CD4-positive, alpha-beta T cell treated with Interleukin-2 at 100 ng/mL for 4 hours (primary cell): Measurements from ENCODE around the gene GLI2.

Source experiments
- DNase-seq: peaks from one replicate; pipeline ENCODE4 v3.0.0-alpha.2; 2020; ENCODE audit warnings: low spot score

GLI2 gene

GRCh38 chr2:120738786-120739437, 3.2 kb downstream of the GLI2 start:
- DNase-seq, result no peak

- DNase-seq, result no peak
Measured at GRCh38 chr2:120739438-120740090, 3.9 kb downstream of the GLI2 start.

- DNase-seq, result no peak
Measured at GRCh38 chr2:120740375-120740764, 4.7 kb downstream of the GLI2 start.

- DNase-seq, result no peak
Measured at GRCh38 chr2:120740765-120741524, 5.3 kb downstream of the GLI2 start.

- DNase-seq, result no peak
Measured at GRCh38 chr2:120741571-120742561, 6.2 kb downstream of the GLI2 start.

GRCh38 chr2:120743657-120744056, 8.0 kb downstream of the GLI2 start:
- no peak for DNase-seq

- no peak for DNase-seq
Measured at GRCh38 chr2:120744817-120745216, 9.1 kb downstream of the GLI2 start.

- DNase-seq, result no peak
Measured at GRCh38 chr2:120745420-120746111, 9.9 kb downstream of the GLI2 start.

- no peak for DNase-seq
Measured at GRCh38 chr2:120746144-120746543, 10.5 kb downstream of the GLI2 start.

GRCh38 chr2:120747281-120747680, 11.6 kb downstream of the GLI2 start:
- no peak for DNase-seq

- DNase-seq, result no peak
Measured at GRCh38 chr2:120747706-120748105, 12.0 kb downstream of the GLI2 start.

- no peak for DNase-seq
Measured at GRCh38 chr2:120748310-120748709, 12.6 kb downstream of the GLI2 start.

GRCh38 chr2:120748741-120749140, 13.1 kb downstream of the GLI2 start:
- DNase-seq, result no peak

- DNase-seq, result no peak
Measured at GRCh38 chr2:120749506-120750431, 14.1 kb downstream of the GLI2 start.

GRCh38 chr2:120750488-120751210, 15.0 kb downstream of the GLI2 start:
- no peak for DNase-seq

GRCh38 chr2:120751553-120751952, 15.9 kb downstream of the GLI2 start:
- no peak for DNase-seq

GRCh38 chr2:120754067-120754960, 18.6 kb downstream of the GLI2 start:
- no peak for DNase-seq
